K562 (cell line): Measurements from ENCODE around the gene GSTA4. TPM values are rescaled to one million over a fixed set of nuclear protein-coding genes. Genes with fewer than 3 reads are reported as not detected.
A peak's percentile ranks its signal among the peaks of the same experiment; 100 is the strongest.

Experiments used
- ARID1B ChIP-seq: fragments of 450-650 bp; IDR thresholded peaks from 2 replicates; pipeline ENCODE4 v1.6.1; 2016; ENCODE audit warnings: antibody characterized with exemption, mild to moderate bottlenecking, inconsistent platforms
- C11orf30 ChIP-seq: fragments of 450-650 bp; IDR thresholded peaks from 2 replicates; pipeline ENCODE4 v1.6.1; 2016; ENCODE audit warnings: low read depth, mild to moderate bottlenecking
- CBFA2T2 ChIP-seq: fragments of 450-650 bp; conservative IDR thresholded peaks from 2 replicates; pipeline ENCODE4 v1.6.1; 2017; ENCODE audit warnings: mild to moderate bottlenecking
- CEBPB ChIP-seq: fragments of 450-650 bp; IDR thresholded peaks from 2 replicates; pipeline ENCODE4 v1.6.1; 2016; ENCODE audit warnings: missing genetic modification characterization, missing compliant biosample characterization
- CREM ChIP-seq: IDR thresholded peaks from 2 replicates; pipeline ENCODE4 v1.6.1; 2014; ENCODE audit warnings: antibody characterized with exemption, low read depth
- CTBP1 ChIP-seq: fragments of 450-650 bp; IDR thresholded peaks from 2 replicates; pipeline ENCODE4 v1.6.1; 2016; ENCODE audit warnings: borderline replicate concordance
- JUND ChIP-seq, 2 experiments: IDR thresholded peaks; 2 replicates in 1 of 2; 3 replicates in 1 of 2; pipeline ENCODE4 v1.6.1; 2011; ENCODE audit warnings: borderline replicate concordance in 2 of 2, low read depth in 2 of 2, low read length in 2 of 2, improper control_type of control experiment in 1 of 2, missing biosample characterization in 1 of 2, missing genetic modification characterization in 1 of 2, missing genetic modification reagents in 1 of 2
- SOX6 ChIP-seq: fragments of 450-650 bp; IDR thresholded peaks from 2 replicates; pipeline ENCODE4 v1.6.1; 2014; ENCODE audit warnings: mild to moderate bottlenecking
- polyA plus RNA-seq, 8 experiments: library from polyadenylated mRNA; depleted of rRNA in 4 of 8; stranded (reverse) in 5 of 8; unstranded in 3 of 8; fragments of >200 nt; fragmentation: Nextera tagmentation in 2 of 8; fragmentation: Illumina TruSeq in 1 of 8; extraction: Ambion mirVana in 2 of 8; extraction: Trizol in 1 of 8; gene quantifications; 2 replicates each; pipeline versions ENCODE4 v1.2.1 to v1.2.3, GENCODE V29; 2011 to 2014; ENCODE audit warnings: inconsistent platforms in 1 of 8, missing spikeins in 1 of 8
- total RNA-seq, 7 experiments: library from RNA; depleted of rRNA in 6 of 7; stranded (reverse); fragments of >200 nt in 6 of 7; fragmentation: Illumina TruSeq in 2 of 7; extraction: Trizol in 2 of 7; gene quantifications; 2 replicates each; pipeline versions ENCODE4 v1.2.1 to v1.2.3, GENCODE V29; 2011 to 2021; ENCODE audit warnings: low replicate concordance in 1 of 7
- TF ChIP-seq, protein P1 (sequence below): fragments of 200-800 bp; sonication (Bioruptor generic); IDR thresholded peaks from 2 replicates; pipeline ENCODE4 v1.6.1; 2017; ENCODE audit warnings: missing genetic modification characterization, missing compliant biosample characterization
- TF ChIP-seq, protein P2 (sequence below), 2 experiments: IDR thresholded peaks in 1 of 2; conservative IDR thresholded peaks in 1 of 2; 2 replicates each; pipeline ENCODE4 v1.6.1; 2016; ENCODE audit warnings: low read depth in 2 of 2, mild to moderate bottlenecking in 1 of 2, missing compliant biosample characterization in 1 of 2, missing genetic modification characterization in 1 of 2, moderate library complexity in 1 of 2
- TF ChIP-seq, protein P3 (sequence below): sonication (generic); formaldehyde crosslinking; IDR thresholded peaks from 2 replicates; pipeline ENCODE4 v1.4.0; 2020; ENCODE audit warnings: mild to moderate bottlenecking, missing genetic modification reagents
- TF ChIP-seq, protein P4 (sequence below): fragments of 450-650 bp; IDR thresholded peaks from 2 replicates; pipeline ENCODE4 v1.6.1; 2017; ENCODE audit warnings: mild to moderate bottlenecking, moderate library complexity
- TF ChIP-seq, protein P5 (sequence below), 2 experiments: fragments of 450-650 bp in 1 of 2; sonication (generic) in 1 of 2; formaldehyde crosslinking in 1 of 2; IDR thresholded peaks in 1 of 2; conservative IDR thresholded peaks in 1 of 2; 2 replicates each; pipeline versions ENCODE4 v1.6.1 to v1.8.1; 2016 to 2023; ENCODE audit warnings: mild to moderate bottlenecking in 2 of 2, moderate library complexity in 2 of 2, inconsistent platforms in 1 of 2, missing genetic modification reagents in 1 of 2

GSTA4 gene
- total and polyA plus RNA-seq, 9 of the 15 experiments (the other 6 are each of a cell fraction or from before 2014, with no cell fraction given), result 0.89 to 4.0 (median 2.0) TPM

DNA sequence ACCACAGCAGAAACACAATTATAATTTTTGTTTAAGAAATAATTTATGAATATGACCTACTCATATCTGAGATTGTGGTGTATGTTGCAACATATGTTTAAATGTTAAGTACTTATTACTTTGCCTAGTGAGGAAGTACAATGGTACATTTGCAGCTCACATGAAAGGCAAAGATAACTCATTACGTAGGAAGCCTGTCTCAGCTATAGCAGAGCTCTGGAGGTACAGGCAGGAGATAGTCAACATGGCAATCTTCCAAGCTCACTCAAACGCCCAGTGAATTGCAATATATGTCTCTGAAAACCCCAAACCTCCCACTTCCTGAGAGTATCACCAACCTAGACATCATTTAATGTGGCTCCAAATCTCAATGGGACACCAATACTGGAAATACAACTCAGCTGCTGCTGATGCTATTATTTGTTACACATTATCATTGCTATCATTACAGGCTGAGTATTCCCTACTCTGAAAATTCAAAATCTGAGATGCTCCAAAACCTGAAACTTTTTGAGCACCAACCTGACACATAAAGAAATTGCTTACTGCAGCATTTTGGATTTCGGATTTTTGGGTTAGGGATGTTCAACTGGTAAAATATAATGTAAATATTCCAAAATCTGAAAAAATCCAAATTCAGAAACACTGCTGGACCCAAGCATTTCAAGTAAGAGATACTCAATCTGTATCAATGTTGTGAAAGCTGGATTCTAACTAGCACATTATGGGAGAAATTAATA lies 25.1 kb upstream of the GSTA4 start (continued):
- TF ChIP-seq ARID1B (peak; percentile 69), JUND (IDR thresholded peaks at IDR 0.05; ENCODE audit: borderline replicate concordance, low read depth, low read length) (peak; percentile 47; the same call in 1 of the 2 replicates), JUND (tag; IDR thresholded peaks at IDR 0.05; ENCODE audit: borderline replicate concordance, low read depth, low read length) (no peak; the same call in 2 of the 3 replicates), SOX6 (peak; percentile 92), CTBP1 (peak; percentile 60; the same call in 1 of the 2 replicates), C11orf30 (peak; percentile 67), CBFA2T2 (peak; percentile 50; the same call in 1 of the 2 replicates), CREM (peak; percentile 84), CEBPB (tag) (peak; percentile 96)
- TF ChIP-seq, protein P1, sequence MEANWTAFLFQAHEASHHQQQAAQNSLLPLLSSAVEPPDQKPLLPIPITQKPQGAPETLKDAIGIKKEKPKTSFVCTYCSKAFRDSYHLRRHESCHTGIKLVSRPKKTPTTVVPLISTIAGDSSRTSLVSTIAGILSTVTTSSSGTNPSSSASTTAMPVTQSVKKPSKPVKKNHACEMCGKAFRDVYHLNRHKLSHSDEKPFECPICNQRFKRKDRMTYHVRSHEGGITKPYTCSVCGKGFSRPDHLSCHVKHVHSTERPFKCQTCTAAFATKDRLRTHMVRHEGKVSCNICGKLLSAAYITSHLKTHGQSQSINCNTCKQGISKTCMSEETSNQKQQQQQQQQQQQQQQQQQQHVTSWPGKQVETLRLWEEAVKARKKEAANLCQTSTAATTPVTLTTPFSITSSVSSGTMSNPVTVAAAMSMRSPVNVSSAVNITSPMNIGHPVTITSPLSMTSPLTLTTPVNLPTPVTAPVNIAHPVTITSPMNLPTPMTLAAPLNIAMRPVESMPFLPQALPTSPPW (CRISPR knock-in tag), result 0 out of 2 replicates have a peak, but pooled peaks have one; percentile 29
- TF ChIP-seq, protein P2, sequence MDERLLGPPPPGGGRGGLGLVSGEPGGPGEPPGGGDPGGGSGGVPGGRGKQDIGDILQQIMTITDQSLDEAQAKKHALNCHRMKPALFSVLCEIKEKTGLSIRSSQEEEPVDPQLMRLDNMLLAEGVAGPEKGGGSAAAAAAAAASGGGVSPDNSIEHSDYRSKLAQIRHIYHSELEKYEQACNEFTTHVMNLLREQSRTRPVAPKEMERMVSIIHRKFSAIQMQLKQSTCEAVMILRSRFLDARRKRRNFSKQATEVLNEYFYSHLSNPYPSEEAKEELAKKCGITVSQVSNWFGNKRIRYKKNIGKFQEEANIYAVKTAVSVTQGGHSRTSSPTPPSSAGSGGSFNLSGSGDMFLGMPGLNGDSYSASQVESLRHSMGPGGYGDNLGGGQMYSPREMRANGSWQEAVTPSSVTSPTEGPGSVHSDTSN (CRISPR knock-in tag; IDR thresholded peaks at IDR 0.05; ENCODE audit: low read depth), result no peak
- TF ChIP-seq, protein P2 (tag; conservative IDR thresholded peaks at IDR 0.05; ENCODE audit: low read depth), result peak; percentile 68
- TF ChIP-seq, protein P3, sequence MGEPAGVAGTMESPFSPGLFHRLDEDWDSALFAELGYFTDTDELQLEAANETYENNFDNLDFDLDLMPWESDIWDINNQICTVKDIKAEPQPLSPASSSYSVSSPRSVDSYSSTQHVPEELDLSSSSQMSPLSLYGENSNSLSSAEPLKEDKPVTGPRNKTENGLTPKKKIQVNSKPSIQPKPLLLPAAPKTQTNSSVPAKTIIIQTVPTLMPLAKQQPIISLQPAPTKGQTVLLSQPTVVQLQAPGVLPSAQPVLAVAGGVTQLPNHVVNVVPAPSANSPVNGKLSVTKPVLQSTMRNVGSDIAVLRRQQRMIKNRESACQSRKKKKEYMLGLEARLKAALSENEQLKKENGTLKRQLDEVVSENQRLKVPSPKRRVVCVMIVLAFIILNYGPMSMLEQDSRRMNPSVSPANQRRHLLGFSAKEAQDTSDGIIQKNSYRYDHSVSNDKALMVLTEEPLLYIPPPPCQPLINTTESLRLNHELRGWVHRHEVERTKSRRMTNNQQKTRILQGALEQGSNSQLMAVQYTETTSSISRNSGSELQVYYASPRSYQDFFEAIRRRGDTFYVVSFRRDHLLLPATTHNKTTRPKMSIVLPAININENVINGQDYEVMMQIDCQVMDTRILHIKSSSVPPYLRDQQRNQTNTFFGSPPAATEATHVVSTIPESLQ (CRISPR knock-in tag), result no peak
- TF ChIP-seq, protein P4, sequence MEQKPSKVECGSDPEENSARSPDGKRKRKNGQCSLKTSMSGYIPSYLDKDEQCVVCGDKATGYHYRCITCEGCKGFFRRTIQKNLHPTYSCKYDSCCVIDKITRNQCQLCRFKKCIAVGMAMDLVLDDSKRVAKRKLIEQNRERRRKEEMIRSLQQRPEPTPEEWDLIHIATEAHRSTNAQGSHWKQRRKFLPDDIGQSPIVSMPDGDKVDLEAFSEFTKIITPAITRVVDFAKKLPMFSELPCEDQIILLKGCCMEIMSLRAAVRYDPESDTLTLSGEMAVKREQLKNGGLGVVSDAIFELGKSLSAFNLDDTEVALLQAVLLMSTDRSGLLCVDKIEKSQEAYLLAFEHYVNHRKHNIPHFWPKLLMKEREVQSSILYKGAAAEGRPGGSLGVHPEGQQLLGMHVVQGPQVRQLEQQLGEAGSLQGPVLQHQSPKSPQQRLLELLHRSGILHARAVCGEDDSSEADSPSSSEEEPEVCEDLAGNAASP, result no peak
- TF ChIP-seq, protein P5, sequence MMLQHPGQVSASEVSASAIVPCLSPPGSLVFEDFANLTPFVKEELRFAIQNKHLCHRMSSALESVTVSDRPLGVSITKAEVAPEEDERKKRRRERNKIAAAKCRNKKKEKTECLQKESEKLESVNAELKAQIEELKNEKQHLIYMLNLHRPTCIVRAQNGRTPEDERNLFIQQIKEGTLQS (IDR thresholded peaks at IDR 0.05), result 0 out of 2 replicates have a peak, but pooled peaks have one; percentile 17
- TF ChIP-seq, protein P5 (CRISPR knock-in tag; conservative IDR thresholded peaks at IDR 0.05), result no peak
